GM19240 (cell line): Measurements from ENCODE around the gene PTH2.

Source experiments
- DNase-seq: peaks from one replicate; pipeline ENCODE4 v3.0.0; 2011; ENCODE audit warnings: low spot score; ENCODE audit not compliant: insufficient read length

The PTH2 gene

DNA sequence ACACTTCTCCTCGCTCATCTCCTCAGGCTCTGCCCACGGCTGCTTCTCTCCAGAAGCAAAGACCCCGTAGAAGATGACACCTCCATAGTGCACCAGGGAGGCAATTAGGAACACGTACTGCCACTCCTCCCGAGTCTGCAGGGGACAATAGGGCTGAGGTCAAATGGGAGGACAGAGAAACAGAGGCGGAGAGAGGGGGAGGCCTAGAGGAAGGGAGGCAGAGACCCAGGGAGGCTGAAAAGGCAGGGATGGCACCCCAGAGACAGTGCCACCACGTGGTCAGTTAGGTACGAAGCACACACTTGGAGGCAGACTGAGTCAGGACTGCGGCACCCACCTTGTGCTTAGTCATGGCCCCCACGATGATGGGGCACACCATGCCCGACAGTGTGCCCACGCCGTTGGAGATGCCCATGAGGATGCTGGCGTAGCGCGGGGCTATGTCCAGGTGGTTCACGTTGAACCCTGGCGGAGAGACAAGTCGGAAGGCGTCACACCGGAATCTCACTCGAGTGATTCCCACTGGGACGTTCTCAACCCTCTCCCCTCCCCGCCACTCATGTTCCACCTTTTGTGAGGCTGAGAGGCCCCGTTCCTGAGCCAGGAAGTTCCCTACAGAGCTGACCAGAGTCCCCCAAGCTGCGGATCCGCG lies 7.6 kb upstream of the PTH2 start:
- DNase-seq: no peak

DNA sequence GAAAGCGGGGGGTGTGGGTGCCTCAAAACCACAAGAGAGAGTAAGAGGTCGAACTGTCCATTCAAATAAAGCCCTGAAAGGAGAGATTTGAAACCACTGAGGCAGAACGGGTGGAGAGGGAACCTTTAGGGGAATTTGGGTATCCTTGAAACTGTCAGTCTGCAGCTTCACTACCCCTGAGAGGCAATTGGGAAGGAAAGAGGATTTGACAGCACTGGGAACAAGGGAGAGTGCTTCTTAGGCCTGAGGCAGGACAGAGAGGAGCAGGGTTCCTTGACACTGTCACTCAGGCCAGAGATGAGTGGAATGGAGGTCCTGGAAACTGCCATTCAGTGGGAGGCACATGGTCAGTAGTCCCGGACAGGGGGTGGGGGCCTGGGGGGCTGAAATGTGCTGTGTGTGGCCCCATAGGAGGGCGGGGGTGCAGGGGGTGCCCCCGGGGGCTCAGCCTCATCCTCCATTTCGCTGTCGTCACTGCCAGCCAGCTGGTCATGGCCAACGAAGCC lies 7.0 kb upstream of the PTH2 start:
- DNase-seq: no peak

- DNase-seq: no peak
These were observed 5.6 kb upstream of the PTH2 start for GRCh38 chr19:49428547-49429451.

DNA sequence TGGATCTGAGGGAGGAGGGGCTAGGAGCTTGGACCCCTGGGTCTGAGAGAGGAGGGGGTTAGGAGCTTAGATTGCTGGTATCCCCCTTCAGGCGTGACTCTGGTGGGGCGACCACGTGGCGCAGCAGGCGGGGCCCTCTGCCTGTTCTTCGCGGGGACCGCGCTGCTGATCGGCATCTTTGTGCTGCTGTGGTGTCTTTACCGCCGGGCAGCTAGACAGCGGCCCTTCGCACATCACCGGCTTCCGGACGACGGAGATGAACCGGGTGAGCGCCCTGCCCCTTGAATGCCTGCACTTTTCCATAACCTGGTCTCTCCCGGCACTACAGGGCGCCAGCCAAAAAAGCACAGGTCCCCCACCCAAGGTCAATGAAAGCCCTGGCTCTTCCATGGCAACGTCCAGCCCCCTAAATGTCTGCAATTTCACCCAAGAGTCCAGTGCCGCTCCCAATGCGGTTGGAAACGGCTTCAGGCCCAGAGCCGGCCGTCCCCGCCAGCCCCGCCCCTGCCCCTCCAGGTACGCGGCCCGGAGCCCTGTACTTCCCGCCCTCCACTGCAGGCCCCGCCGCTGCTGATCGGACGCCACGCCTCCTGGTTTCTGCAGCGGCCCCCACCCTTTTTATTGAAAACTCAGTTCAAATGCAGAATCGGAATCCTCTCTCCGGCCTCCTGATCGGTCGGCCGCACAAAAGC lies 4.8 kb upstream of the PTH2 start:
- no peak for DNase-seq

GRCh38 chr19:49427339-49427738 lies 4.1 kb upstream of the PTH2 start:
- DNase-seq: no peak

GRCh38 chr19:49425922-49426592 lies 2.8 kb upstream of the PTH2 start:
- no peak for DNase-seq

DNA sequence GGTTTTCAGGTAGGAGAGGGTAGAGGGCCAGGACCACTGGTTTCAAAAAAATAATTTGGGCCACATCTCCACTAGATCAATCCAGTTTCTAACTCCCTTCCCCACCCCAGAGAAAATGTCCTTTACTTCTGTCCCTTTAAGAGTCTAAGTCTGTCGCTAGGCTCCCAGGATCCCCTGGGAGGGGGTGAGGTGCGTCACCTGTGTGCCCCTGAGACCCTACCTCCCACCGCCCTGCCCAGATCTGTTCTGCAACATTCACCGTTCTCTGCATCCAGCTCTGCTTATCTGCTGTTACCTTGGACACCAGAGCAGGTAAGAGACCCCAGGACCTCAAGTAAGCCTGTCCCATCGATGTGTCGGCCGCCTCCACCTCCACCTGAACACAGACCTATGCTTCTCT lies 1.9 kb upstream of the PTH2 start, which contains the start of gene GFY:
TSS of gene GFY (plus strand) at position 211 of the 400 bp plus-strand sequence. CDS start 1,043 bp downstream, outside the sequence.
- DNase-seq: no peak

- DNase-seq: no peak
These were observed 703 bp upstream of the PTH2 start for GRCh38 chr19:49423985-49424303.

GRCh38 chr19:49422407-49423070 lies 702 bp downstream of the PTH2 start:
- DNase-seq: no peak

DNA sequence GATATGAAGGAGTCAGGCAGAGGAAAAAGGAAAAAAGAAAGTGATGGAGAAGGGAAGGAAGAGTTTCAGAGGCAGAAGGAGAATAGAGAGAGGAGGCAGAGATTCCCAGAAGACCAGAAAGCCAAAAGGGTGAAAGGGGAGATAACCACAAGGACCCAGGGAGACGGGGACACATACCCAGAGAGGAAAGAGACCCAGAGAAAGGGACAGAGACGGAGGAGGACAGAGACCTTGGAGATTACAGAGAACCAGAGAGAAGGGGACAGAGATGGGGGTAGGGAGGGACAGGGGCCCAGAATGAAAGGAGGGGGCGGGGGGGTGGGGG lies 1.4 kb downstream of the PTH2 start:
- no peak for DNase-seq

DNA sequence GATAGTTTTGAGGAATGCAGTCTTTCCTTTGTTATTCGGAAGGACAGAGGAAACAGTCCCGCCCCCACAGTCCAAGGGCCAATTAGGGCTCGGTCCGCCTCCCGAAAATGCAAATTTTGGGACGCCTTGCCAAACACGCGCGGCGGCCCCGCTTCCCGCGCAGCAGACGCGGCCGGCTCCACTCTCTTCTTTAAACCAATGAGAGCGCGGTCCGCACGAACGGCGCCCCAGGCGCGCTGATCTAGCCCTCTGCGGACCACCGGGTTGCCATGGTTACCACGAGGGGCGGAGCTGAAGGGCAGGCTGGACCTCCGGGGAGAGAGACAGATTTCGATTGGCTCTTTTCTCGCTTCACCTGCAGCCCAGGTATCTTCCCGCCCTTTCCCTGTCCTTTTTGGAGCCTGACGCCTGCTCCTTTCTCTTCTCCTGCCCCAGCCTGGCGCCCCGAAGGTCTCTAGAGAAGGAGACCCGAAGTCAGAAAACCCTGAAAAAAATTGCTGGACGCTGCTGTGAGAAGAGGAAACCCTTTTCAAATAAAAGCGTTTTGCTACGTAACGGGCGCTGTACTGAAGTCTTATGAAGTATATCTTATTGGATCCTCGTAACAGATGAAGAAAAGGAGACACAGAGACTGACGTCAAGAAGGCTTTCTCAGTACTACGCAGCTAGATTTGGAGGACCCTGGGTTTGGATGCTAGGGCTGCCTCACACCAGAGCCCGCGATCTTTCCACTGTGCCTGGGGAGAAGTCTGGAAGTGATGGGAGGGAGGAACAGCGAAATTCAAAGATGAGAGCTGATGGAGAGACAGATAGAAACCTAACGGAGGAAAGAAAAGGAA lies 2.0 kb downstream of the PTH2 start:
- no peak for DNase-seq

DNA sequence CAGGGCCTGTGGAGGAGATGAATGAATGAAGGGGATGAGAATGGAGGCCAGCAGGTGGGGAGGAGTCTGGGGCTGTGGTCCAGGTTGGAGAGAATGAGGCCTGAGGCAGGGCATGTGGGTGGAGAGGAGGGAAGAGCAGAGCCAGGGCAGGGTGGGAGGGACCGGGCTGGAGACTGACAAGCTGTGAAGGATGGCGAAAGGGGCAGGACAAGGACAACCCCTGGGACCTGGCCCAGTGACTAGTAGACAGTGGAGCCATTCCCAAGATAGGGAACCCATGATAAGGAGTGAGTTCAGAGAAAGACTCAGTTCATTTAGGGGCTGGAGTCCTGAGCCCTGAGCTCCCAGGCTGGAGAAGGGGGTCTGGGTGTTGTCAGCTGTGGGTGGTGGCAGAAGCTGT lies 3.0 kb downstream of the PTH2 start:
- DNase-seq: no peak

- no peak for DNase-seq
These were observed 4.1 kb downstream of the PTH2 start for GRCh38 chr19:49419173-49419572.

DNA sequence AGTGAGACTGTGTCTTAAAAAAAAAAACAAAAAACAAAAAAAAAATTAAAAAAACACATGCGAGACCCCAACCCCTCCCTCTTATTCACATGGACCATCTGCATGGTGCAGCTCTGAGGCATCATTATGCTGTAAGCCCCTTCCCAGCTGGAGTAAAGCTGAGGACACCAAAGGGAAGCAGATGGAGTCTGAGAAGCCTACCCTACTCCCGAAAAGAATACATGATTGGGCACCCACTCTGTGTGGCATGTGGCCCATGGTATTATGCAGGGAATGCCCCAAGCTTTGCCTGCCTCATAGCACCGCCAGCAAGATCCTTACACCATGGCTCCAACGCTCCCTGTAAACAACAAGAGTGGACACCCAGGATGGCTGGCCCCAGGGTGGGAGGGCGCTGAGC lies 4.7 kb downstream of the PTH2 start:
- DNase-seq: no peak

GRCh38 chr19:49417088-49417487 lies 6.2 kb downstream of the PTH2 start:
- no peak for DNase-seq

DNA sequence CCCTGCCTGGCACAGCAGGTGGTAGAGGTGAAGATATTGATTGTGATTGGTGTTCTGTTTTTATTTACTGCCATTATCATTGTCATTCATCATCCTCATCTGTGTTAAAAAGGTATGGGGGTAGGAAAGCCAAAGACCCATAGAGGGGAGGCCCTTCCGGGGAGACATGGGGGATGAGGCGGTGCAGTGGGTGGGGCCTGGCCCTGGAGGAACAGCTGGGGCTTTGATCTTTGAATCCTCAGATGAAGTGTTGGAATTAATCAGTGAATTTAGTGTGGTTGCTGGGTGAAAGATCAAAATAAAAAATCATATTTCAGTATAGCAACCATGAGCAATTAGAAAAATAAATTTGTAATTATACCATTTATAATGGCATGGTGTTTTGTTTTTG lies 7.4 kb downstream of the PTH2 start:
- DNase-seq: no peak

- DNase-seq: no peak
These were observed 8.0 kb downstream of the PTH2 start for GRCh38 chr19:49415102-49415809.

DNA sequence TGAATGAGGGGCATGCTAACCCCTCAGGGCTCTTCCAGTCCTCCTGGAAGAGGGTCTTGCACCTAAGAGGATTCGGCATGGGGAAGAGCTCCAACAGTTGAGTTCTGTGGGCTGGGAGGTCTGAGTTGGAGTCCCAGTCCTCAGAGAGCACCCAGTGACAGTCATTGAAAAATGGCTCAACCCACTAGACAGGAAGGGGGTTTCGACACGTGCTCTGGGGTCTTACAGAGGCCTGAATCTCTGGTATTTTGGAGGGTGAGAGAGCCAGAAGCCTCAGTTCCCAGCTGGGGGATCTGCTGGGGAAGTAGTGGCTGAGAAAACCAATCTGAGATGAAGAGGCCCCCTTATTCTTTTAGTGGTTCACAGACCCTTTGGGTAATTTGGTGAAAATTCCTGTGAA lies 9.0 kb downstream of the PTH2 start:
- no peak for DNase-seq

- DNase-seq: no peak
These were observed 9.9 kb downstream of the PTH2 start for GRCh38 chr19:49413348-49413747.
